ENCODE measurements around the gene OBP2B. TPM values are rescaled to one million over a fixed set of nuclear protein-coding genes. Genes with fewer than 3 reads are reported as not detected.

The OBP2B gene
- total and polyA plus RNA-seq, 10 of the 15 experiments (the other 5 are each of a cell fraction or from before 2014, with no cell fraction given), result not detected

- no peak for TF ChIP-seq KAT2A (conservative IDR thresholded peaks at IDR 0.05; ENCODE audit: control insufficient read depth, low read depth, low read length)
- TF ChIP-seq, protein P1, sequence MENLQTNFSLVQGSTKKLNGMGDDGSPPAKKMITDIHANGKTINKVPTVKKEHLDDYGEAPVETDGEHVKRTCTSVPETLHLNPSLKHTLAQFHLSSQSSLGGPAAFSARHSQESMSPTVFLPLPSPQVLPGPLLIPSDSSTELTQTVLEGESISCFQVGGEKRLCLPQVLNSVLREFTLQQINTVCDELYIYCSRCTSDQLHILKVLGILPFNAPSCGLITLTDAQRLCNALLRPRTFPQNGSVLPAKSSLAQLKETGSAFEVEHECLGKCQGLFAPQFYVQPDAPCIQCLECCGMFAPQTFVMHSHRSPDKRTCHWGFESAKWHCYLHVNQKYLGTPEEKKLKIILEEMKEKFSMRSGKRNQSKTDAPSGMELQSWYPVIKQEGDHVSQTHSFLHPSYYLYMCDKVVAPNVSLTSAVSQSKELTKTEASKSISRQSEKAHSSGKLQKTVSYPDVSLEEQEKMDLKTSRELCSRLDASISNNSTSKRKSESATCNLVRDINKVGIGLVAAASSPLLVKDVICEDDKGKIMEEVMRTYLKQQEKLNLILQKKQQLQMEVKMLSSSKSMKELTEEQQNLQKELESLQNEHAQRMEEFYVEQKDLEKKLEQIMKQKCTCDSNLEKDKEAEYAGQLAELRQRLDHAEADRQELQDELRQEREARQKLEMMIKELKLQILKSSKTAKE (IDR thresholded peaks at IDR 0.05; ENCODE audit: low read depth, poor library complexity, severe bottlenecking), result no peak
- TF ChIP-seq POLR2AphosphoS2 (IDR thresholded peaks at IDR 0.05; ENCODE audit: low read depth, low read length), result no peak
- no peak for TF ChIP-seq E2F8 (IDR thresholded peaks at IDR 0.05; ENCODE audit: low read depth, partially characterized antibody)
Observed at GRCh38 chr9:133191989-133192388, 17.1 kb downstream of the OBP2B start (continued).

- no peaks in the 10 kb centered on the region for H3K9me3 ChIP-seq (replicated peaks; ENCODE audit: control insufficient read depth, insufficient read depth, low read length)
- H3K36me3 ChIP-seq (ENCODE audit: control insufficient read depth in 2 of 2, insufficient read depth in 2 of 2, low read length in 1 of 2), result no peaks in the 10 kb centered on the region
- intact Hi-C loops (cut with micrococcal nuclease; ENCODE audit: unreplicated experiment), result loop anchor here (10.0 kb wide), 1 partner anchor 135 kb away; no protein-coding TSS in a partner anchor
- SMC1A ChIA-PET (ENCODE audit: uncharacterized antibody, unreplicated experiment), result interaction anchor here (0.9 to 1.0 kb wide), 2 partner anchors 9 to 12 kb away, joined by 3 to 7 read pairs; no protein-coding TSS in a partner anchor
- no peak overlapping the region for H2AFZ ChIP-seq (ENCODE audit: control insufficient read depth, low read depth, low read length)
- DNase-seq (ENCODE audit: low read depth, low spot score) (no peak), ATAC-seq (no peak), FAIRE-seq (no peak)
- H3K4me3 ChIP-seq, result no peak overlapping the region
- no TSS peak for BruUV-seq (replicated peaks)
- 37% methylated on average over 8 of the region's 8 CpGs for WGBS (ENCODE audit: insufficient coverage, insufficient replicate concordance, low lambda C conversion rate, missing lambda C conversion rate)
- POLR2A ChIA-PET, result interaction anchor here (0.7 kb wide), 1 partner anchor 38 kb away, joined by 4 read pairs; no protein-coding TSS in a partner anchor
- no peaks in the 10 kb centered on the region for H3K4me1 ChIP-seq (ENCODE audit: control insufficient read depth, insufficient read depth, low read length)
- peaks cover 0 to 2% of the 10 kb centered on the region in 2 experiments; a peak in 2 of 4 replicates for H3K27me3 ChIP-seq (replicated peaks in 1 of 2; ENCODE audit: control insufficient read depth in 2 of 2, insufficient read depth in 2 of 2, low read length in 1 of 2)
- H3K9ac ChIP-seq (ENCODE audit: control insufficient read depth, insufficient read depth, low read length), result no peak overlapping the region
- RAD21 ChIA-PET (ENCODE audit: unreplicated experiment), result interaction anchor here (0.8 kb wide), 1 partner anchor 247 kb away, joined by 3 read pairs; no protein-coding TSS in a partner anchor
- CTCF ChIA-PET, result interaction anchor here (0.7 to 5.0 kb wide), 6 partner anchors 8 to 297 kb away, joined by 3 to 61 read pairs (median 16); no protein-coding TSS in a partner anchor
- TF ChIP-seq STAT1 (conservative IDR thresholded peaks at IDR 0.05), result no peak
- TF ChIP-seq FOXK2 (IDR thresholded peaks at IDR 0.05), result no peak
- TF ChIP-seq, protein P1 (IDR thresholded peaks at IDR 0.05; ENCODE audit: low read depth, poor library complexity, severe bottlenecking), result no peak
- H3K4me2 ChIP-seq (ENCODE audit: control insufficient read depth, insufficient read depth), result no peak overlapping the region
- no peaks in the 10 kb centered on the region for H3K79me2 ChIP-seq (ENCODE audit: control insufficient read depth, insufficient read depth, low read length)
- H4K20me1 ChIP-seq (ENCODE audit: control insufficient read depth, insufficient read depth), result no peaks in the 10 kb centered on the region
- in situ Hi-C loops (cut with MboI), result loop anchor here (5.0 kb wide), 1 partner anchor 297 kb away; no protein-coding TSS in a partner anchor
- H3K27ac ChIP-seq (ENCODE audit: control insufficient read depth, insufficient read depth), result no peak overlapping the region
Observed at GRCh38 chr9:133189826-133190225, 19.2 kb downstream of the OBP2B start.

Data from GM12878 (cell line).